Measurements from ENCODE around the gene TNRC6B.

The TNRC6B gene

GRCh38 chr22:40300316-40300715 lies 122.6 kb downstream of the TNRC6B start:
- TF ChIP-seq, protein P1, sequence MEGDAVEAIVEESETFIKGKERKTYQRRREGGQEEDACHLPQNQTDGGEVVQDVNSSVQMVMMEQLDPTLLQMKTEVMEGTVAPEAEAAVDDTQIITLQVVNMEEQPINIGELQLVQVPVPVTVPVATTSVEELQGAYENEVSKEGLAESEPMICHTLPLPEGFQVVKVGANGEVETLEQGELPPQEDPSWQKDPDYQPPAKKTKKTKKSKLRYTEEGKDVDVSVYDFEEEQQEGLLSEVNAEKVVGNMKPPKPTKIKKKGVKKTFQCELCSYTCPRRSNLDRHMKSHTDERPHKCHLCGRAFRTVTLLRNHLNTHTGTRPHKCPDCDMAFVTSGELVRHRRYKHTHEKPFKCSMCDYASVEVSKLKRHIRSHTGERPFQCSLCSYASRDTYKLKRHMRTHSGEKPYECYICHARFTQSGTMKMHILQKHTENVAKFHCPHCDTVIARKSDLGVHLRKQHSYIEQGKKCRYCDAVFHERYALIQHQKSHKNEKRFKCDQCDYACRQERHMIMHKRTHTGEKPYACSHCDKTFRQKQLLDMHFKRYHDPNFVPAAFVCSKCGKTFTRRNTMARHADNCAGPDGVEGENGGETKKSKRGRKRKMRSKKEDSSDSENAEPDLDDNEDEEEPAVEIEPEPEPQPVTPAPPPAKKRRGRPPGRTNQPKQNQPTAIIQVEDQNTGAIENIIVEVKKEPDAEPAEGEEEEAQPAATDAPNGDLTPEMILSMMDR (IDR thresholded peaks at IDR 0.05; ENCODE audit: low read length), result no peak
- no peak for TF ChIP-seq EZH2 (IDR thresholded peaks at IDR 0.05; ENCODE audit: borderline replicate concordance, low read length)
- Histone ChIP-seq H3F3A (ENCODE audit: insufficient read depth, low read length) (no peaks in the 10 kb centered on the region), H3K36me3 (ENCODE audit: insufficient read depth, low read length) (peaks cover 66% of the 10 kb centered on the region), H3K27me3 (ENCODE audit: insufficient read depth, low read length) (no peaks in the 10 kb centered on the region), H3K9ac (ENCODE audit: low read length) (no peak overlapping the region), H3K4me2 (ENCODE audit: low read length) (no peak overlapping the region), H3K4me3 (ENCODE audit: low read depth, low read length, poor library complexity, severe bottlenecking) (no peak overlapping the region), H3K9me3 (ENCODE audit: low read length) (no peaks in the 10 kb centered on the region), H3K4me1 (ENCODE audit: insufficient read depth, low read length, severe bottlenecking) (no peaks in the 10 kb centered on the region), H3K9me2 (ENCODE audit: low read depth, low read length) (no peaks in the 10 kb centered on the region), H4K20me1 (ENCODE audit: insufficient read depth, low read length) (no peaks in the 10 kb centered on the region), H3K79me2 (ENCODE audit: insufficient read depth, low read length) (no peaks in the 10 kb centered on the region), H3K27ac (ENCODE audit: low read depth, low read length, poor library complexity, severe bottlenecking) (no peak overlapping the region), H2AFZ (ENCODE audit: low read length) (no peak overlapping the region)

DNA sequence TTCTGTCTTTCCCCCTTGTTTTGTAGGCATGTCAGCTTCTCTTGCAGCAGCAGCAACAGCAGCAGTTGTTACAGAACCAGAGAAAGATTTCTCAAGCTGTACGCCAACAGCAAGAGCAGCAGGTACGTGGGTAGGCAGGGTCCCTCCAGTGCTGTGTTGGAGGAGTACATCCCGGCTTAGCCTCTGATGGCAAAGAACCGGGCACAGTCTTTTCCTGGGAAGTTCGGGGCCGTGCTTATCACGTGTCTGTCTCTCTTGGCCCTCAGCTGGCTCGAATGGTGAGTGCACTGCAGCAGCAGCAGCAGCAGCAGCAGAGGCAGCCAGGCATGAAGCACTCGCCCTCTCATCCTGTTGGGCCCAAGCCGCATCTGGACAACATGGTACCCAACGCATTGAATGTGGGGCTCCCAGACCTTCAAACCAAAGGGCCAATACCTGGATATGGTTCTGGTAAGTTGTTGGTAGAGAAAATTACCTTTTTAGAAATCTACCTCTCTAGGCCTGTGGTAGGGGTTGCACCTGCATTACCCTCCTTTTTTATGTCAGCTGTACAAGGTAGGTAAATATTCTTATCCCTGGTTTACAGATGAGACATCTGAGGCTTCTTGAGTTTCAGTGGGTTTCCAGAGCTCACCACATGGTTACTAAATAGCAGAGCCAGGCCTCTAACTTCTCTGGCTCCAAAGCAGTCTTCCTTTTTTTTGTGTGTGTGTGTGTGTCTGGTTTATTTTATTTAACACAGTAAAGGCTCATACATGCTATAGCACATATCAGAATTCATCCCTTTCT lies 123.4 kb downstream of the TNRC6B start:
- H3K36me3 ChIP-seq (ENCODE audit: insufficient read depth, low read length), result peaks cover 60% of the 10 kb centered on the region
- no peaks in the 10 kb centered on the region for H3K27me3 ChIP-seq (ENCODE audit: insufficient read depth, low read length)
- no peak overlapping the region for H3K4me2 ChIP-seq (ENCODE audit: low read length)
- no peak overlapping the region for H2AFZ ChIP-seq (ENCODE audit: low read length)
- no peaks in the 10 kb centered on the region for H3K79me2 ChIP-seq (ENCODE audit: insufficient read depth, low read length)
- H3K9me2 ChIP-seq (ENCODE audit: low read depth, low read length), result no peaks in the 10 kb centered on the region
- H3K27ac ChIP-seq (ENCODE audit: low read depth, low read length, poor library complexity, severe bottlenecking), result no peak overlapping the region
- H3K4me1 ChIP-seq (ENCODE audit: insufficient read depth, low read length, severe bottlenecking), result no peaks in the 10 kb centered on the region
- TF ChIP-seq, protein P1 (IDR thresholded peaks at IDR 0.05; ENCODE audit: low read length), result no peak
- TF ChIP-seq EZH2 (IDR thresholded peaks at IDR 0.05; ENCODE audit: borderline replicate concordance, low read length), result no peak
- H3K4me3 ChIP-seq (ENCODE audit: low read depth, low read length, poor library complexity, severe bottlenecking), result no peak overlapping the region
- H3F3A ChIP-seq (ENCODE audit: insufficient read depth, low read length), result no peaks in the 10 kb centered on the region
- H3K9me3 ChIP-seq (ENCODE audit: low read length), result no peaks in the 10 kb centered on the region
- H3K9ac ChIP-seq (ENCODE audit: low read length), result no peak overlapping the region
- no peaks in the 10 kb centered on the region for H4K20me1 ChIP-seq (ENCODE audit: insufficient read depth, low read length)

GRCh38 chr22:40302149-40302548 lies 124.4 kb downstream of the TNRC6B start:
- Histone ChIP-seq H3K27ac (ENCODE audit: low read depth, low read length, poor library complexity, severe bottlenecking) (no peak overlapping the region), H3K9ac (ENCODE audit: low read length) (no peak overlapping the region), H3F3A (ENCODE audit: insufficient read depth, low read length) (no peaks in the 10 kb centered on the region), H3K79me2 (ENCODE audit: insufficient read depth, low read length) (no peaks in the 10 kb centered on the region), H2AFZ (ENCODE audit: low read length) (no peak overlapping the region), H3K9me2 (ENCODE audit: low read depth, low read length) (no peaks in the 10 kb centered on the region), H3K4me2 (ENCODE audit: low read length) (no peak overlapping the region), H4K20me1 (ENCODE audit: insufficient read depth, low read length) (no peaks in the 10 kb centered on the region), H3K36me3 (ENCODE audit: insufficient read depth, low read length) (peaks cover 56% of the 10 kb centered on the region), H3K9me3 (ENCODE audit: low read length) (no peaks in the 10 kb centered on the region), H3K4me3 (ENCODE audit: low read depth, low read length, poor library complexity, severe bottlenecking) (no peak overlapping the region), H3K4me1 (ENCODE audit: insufficient read depth, low read length, severe bottlenecking) (no peaks in the 10 kb centered on the region), H3K27me3 (ENCODE audit: insufficient read depth, low read length) (no peaks in the 10 kb centered on the region)
- TF ChIP-seq EZH2 (IDR thresholded peaks at IDR 0.05; ENCODE audit: borderline replicate concordance, low read length), result no peak
- TF ChIP-seq, protein P1 (IDR thresholded peaks at IDR 0.05; ENCODE audit: low read length), result no peak

Data from OCI-LY1 (cell line).